Measurements from ENCODE around the gene BACE2.

GRCh38 chr21:41135746-41136145 lies 32.2 kb upstream of the BACE2 start:
- TF ChIP-seq SUZ12 (IDR thresholded peaks at IDR 0.05) (no peak), CTBP1 (IDR thresholded peaks at IDR 0.05; ENCODE audit: borderline replicate concordance) (no peak), NFRKB (IDR thresholded peaks at IDR 0.05) (no peak), BHLHE40 (IDR thresholded peaks at IDR 0.05; ENCODE audit: borderline replicate concordance) (no peak), TARDBP (IDR thresholded peaks at IDR 0.05) (no peak), ELF4 (IDR thresholded peaks at IDR 0.05) (no peak), L3MBTL2 (conservative IDR thresholded peaks at IDR 0.05) (no peak), FOXK2 (IDR thresholded peaks at IDR 0.05) (no peak)
